Measurements from ENCODE around the gene CIPC. TPM values are rescaled to one million over a fixed set of nuclear protein-coding genes. Genes with fewer than 3 reads are reported as not detected.

Gene CIPC
- total and polyA plus RNA-seq, 7 donors = 14.8 to 96.1 (median 59.7) TPM

DNA sequence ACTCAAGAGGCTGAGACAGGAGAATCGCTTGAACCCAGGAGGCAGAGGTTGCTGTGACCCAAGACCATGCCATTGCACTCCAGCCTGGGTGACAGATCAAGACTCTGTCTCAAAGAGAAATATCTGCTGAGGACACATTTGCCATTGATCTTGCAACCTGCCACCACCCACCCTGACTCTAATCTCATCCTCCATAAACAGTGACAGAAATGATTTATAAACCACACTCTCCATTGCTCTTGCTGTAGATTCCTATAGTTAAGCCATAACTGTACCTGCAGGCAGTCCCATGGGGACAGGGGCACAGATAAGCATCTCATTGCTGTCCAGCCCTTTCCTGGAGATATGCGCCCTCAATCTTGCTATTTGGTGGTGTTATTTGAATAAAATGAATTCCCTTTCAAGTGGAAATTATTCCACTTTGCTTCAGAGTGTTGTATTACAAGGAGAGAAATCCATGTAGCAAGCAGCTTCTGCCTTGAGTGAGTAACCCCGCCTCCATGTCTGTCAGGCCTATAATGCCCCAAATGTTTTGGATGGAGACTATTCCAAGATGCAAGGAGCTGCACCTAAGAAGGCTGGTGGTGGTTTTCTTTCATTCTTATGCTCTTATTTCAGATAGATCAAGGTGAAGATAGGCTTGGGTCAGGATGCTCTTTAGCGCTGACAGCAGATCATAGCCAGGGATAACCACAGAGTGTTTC is 46.5 kb downstream of the CIPC start:
- peaks cover 28 to 80% (median 54%) of the 10 kb centered on the region in 3 donors for H3K27me3 ChIP-seq
- H3K9me3 ChIP-seq = no peaks in the 10 kb centered on the region
- H3K4me3 ChIP-seq = no peak overlapping the region
- intact Hi-C loops (cut with DNase I) = no loop called here
- TF ChIP-seq POLR2AphosphoS5 (IDR thresholded peaks at IDR 0.05) = no peak
- no peak for TF ChIP-seq EP300 (IDR thresholded peaks at IDR 0.05)
- no peak for TF ChIP-seq POLR2A (IDR thresholded peaks at IDR 0.05)
- TF ChIP-seq, protein P1, sequence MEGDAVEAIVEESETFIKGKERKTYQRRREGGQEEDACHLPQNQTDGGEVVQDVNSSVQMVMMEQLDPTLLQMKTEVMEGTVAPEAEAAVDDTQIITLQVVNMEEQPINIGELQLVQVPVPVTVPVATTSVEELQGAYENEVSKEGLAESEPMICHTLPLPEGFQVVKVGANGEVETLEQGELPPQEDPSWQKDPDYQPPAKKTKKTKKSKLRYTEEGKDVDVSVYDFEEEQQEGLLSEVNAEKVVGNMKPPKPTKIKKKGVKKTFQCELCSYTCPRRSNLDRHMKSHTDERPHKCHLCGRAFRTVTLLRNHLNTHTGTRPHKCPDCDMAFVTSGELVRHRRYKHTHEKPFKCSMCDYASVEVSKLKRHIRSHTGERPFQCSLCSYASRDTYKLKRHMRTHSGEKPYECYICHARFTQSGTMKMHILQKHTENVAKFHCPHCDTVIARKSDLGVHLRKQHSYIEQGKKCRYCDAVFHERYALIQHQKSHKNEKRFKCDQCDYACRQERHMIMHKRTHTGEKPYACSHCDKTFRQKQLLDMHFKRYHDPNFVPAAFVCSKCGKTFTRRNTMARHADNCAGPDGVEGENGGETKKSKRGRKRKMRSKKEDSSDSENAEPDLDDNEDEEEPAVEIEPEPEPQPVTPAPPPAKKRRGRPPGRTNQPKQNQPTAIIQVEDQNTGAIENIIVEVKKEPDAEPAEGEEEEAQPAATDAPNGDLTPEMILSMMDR (IDR thresholded peaks at IDR 0.05) = no peak
- no peaks in the 10 kb centered on the region for H3K36me3 ChIP-seq
- H3K4me1 ChIP-seq = peaks cover 0 to 24% (median 23%) of the 10 kb centered on the region in 4 donors
- no peak overlapping the region for H3K27ac ChIP-seq
- WGBS, 2 donors = 61 to 67% methylated on average over 4 of the region's 4 CpGs
- peak; percentile 12 for DNase-seq

DNA sequence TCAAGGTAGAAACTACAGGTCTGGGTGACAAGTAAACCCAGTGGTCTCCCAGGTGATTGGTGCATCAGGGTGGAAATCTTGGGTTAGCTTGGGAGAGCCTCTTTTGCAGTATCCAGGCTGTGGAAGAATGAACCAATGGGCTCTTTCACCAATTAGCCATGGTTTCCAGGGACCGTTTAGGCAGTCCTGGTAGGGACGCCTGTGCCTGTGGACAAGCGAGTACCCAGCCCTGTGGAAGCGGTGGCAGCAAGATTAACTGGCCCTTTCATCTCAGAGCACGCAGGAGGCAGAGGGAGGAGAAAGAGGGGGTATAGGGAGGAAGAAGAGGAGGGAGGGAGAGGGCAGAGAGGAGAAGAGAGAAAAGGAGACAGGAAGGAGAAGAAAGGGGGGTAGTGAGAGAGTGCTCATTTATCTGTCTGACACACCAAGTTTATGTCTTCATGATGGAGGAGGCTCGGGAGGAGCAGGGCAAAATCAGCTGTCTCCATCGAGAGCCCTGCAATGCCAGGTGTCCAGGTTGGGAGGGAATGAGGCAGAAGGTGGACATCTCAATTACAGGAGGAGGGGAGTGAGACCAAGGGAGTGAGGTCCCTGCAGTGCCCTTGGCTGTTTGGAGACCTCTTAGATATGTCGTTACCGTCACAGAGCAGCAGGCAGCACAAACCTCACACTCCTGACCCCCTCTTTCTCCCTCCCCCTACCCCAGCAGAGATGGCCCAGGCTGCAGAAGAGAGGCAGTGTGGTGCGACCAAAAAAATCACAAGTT is 48.1 kb downstream of the CIPC start:
- Histone ChIP-seq H3K27me3 (peaks cover 12 to 64% (median 38%) of the 10 kb centered on the region in 3 donors), H3K36me3 (no peaks in the 10 kb centered on the region), H3K4me1 (peaks cover 0 to 8% (median 8%) of the 10 kb centered on the region in 4 donors), H3K4me3 (no peak overlapping the region), H3K9me3 (no peaks in the 10 kb centered on the region), H3K27ac (no peak overlapping the region)
- peak; percentile 17 for DNase-seq
- 16% methylated on average over 10 of the region's 10 CpGs for WGBS, 2 donors
- intact Hi-C loops (cut with DNase I) = no loop called here
- no peak for TF ChIP-seq EP300 (IDR thresholded peaks at IDR 0.05)

DNA sequence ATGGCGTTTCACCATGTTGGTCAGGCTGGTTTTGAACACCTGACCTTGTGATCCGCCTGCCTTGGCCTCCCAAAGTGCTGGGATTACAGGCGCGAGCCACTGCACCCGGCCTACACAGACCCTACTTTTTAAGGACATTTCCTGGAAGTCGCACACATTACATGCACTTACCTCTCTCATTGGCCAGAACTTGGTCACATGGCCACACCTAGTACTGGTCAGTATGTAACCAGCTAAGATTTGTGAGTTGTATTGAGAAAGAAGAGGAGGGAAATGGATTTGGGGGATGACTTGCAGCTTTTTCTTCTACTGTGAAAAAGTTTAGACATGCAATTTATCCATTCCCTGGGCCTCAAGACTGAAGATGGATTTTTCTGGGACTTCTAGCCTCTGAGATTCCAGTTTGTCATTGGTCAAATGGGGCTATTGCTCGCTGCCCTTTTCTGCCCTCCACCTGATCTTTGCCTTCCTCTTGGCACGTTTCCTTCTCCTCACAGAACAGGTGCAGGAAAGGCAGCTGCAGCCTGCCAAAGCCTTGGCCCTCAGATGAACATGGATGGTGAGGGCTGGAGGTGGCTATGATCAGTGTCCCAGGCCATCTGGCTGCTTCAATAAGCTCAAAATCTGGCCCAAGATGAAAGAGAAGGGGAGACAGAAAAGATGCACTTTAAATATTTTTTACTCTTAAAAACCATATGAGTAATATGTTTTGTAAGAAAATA is 50.6 kb downstream of the CIPC start:
- H3K36me3 ChIP-seq = no peaks in the 10 kb centered on the region
- no peak overlapping the region for H3K27ac ChIP-seq
- no peaks in the 10 kb centered on the region for H3K9me3 ChIP-seq
- peak; percentile 17 for DNase-seq
- no peak overlapping the region for H3K4me3 ChIP-seq
- TF ChIP-seq EP300 (IDR thresholded peaks at IDR 0.05) (no peak), POLR2AphosphoS5 (IDR thresholded peaks at IDR 0.05) (no peak), POLR2A (IDR thresholded peaks at IDR 0.05) (no peak)
- TF ChIP-seq, protein P1 (IDR thresholded peaks at IDR 0.05) = no peak
- no peaks in the 10 kb centered on the region for H3K4me1 ChIP-seq
- WGBS, 2 donors = 64 to 77% methylated on average over 8 of the region's 8 CpGs
- H3K27me3 ChIP-seq = peaks cover 0 to 47% (median 17%) of the 10 kb centered on the region in 3 donors
- intact Hi-C loops (cut with DNase I) = no loop called here

DNA sequence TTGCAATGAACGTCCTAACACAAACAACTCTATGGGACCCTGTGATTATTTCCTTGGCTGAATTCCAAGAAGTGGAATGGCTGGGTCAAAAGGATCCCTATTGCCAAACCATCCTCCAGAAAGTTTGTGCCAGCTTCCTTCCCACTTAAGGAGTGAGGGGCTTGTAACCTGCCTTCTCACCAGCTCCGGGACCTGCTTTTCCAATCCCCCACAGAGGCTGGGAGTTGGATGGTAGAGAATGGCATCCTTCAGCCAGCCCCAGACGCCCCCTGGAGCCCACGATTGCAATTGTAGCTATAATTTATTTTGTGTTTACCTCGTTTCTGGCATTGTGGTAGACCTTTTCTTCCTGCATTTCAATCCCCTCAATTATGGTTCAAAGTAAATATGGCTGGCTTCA is 53.2 kb downstream of the CIPC start:
- no peaks in the 10 kb centered on the region for H3K36me3 ChIP-seq
- peak; percentile 17 for DNase-seq
- intact Hi-C loops (cut with DNase I) = loop anchor here (5.0 kb wide), 1 partner anchor 166 kb away; no protein-coding TSS in a partner anchor
- H3K9me3 ChIP-seq = no peaks in the 10 kb centered on the region
- H3K4me1 ChIP-seq = no peaks in the 10 kb centered on the region
- no peak for TF ChIP-seq POLR2AphosphoS5 (IDR thresholded peaks at IDR 0.05)
- TF ChIP-seq EP300 (IDR thresholded peaks at IDR 0.05) = no peak
- TF ChIP-seq POLR2A (IDR thresholded peaks at IDR 0.05) = no peak
- TF ChIP-seq, protein P1 (IDR thresholded peaks at IDR 0.05) = no peak
- H3K4me3 ChIP-seq = no peak overlapping the region
- WGBS, 2 donors = 2 to 8% methylated on average over 5 of the region's 5 CpGs
- H3K27ac ChIP-seq = no peak overlapping the region
- peaks cover 0 to 28% (median 4%) of the 10 kb centered on the region in 3 donors for H3K27me3 ChIP-seq
